PC-9 (cell line): ENCODE data around the gene ARMC2. TPM values are rescaled to one million over a fixed set of nuclear protein-coding genes. Genes with fewer than 3 reads are reported as not detected.
A peak's percentile ranks its signal among the peaks of the same experiment; 100 is the strongest.

ENCODE experiments used
- BruUV-seq: library from RNA; stranded (reverse); fragments of 400-500 nt; replicated peaks from 2 replicates; lab custom pipeline; 2021; lab: Mats Ljungman, UMichigan
- CTCF ChIA-PET: fragments of 300-600 bp; sonication (Branson Sonifier 250); formaldehyde crosslinking; loops from one replicate; lab custom pipeline; 2022; ENCODE audit warnings: antibody characterized with exemption; lab: Charles Lee
- POLR2A ChIA-PET: fragments of 300-600 bp; sonication (Branson Sonifier 250); formaldehyde crosslinking; loops from one replicate; lab custom pipeline; 2022; ENCODE audit warnings: antibody characterized with exemption; ENCODE audit not compliant: unreplicated experiment; lab: Charles Lee
- DNase-seq, 2 experiments: peaks; one replicate each; pipeline versions ENCODE4 v3.0.0 to v3.0.0-alpha.2; 2015 to 2022; ENCODE audit warnings: mixed read lengths in 1 of 2
- H2AFZ ChIP-seq: fragments of 200-600 bp; sonication (generic); 2 replicates; pipeline ENCODE4 v1.8.1; 2017; ENCODE audit warnings: antibody characterized with exemption
- H3F3A ChIP-seq: fragments of 200-600 bp; sonication (generic); 2 replicates; pipeline ENCODE4 v1.8.1; 2017; ENCODE audit warnings: antibody characterized with exemption, mild to moderate bottlenecking, low read depth; ENCODE audit not compliant: insufficient read depth
- H3K27ac ChIP-seq: fragments of 200-600 bp; sonication (generic); 2 replicates; pipeline ENCODE4 v1.6.1; 2016; ENCODE audit warnings: mixed run types
- H3K27me3 ChIP-seq: fragments of 200-600 bp; sonication (generic); 2 replicates; pipeline ENCODE4 v1.6.1; 2016; ENCODE audit warnings: low read depth, mixed run types; ENCODE audit not compliant: insufficient read depth
- H3K36me3 ChIP-seq: fragments of 200-600 bp; sonication (generic); 2 replicates; pipeline ENCODE4 v1.6.1; 2016; ENCODE audit warnings: low read depth, mixed run types
- H3K4me1 ChIP-seq: fragments of 200-600 bp; sonication (generic); replicated peaks from 2 replicates; pipeline ENCODE4 v1.6.1; 2016; ENCODE audit warnings: mixed run types; ENCODE audit not compliant: insufficient read depth
- H3K4me2 ChIP-seq: fragments of 200-600 bp; sonication (generic); 2 replicates; pipeline ENCODE4 v1.6.1; 2017; ENCODE audit warnings: mixed run types
- H3K4me3 ChIP-seq: fragments of 200-600 bp; sonication (generic); 2 replicates; pipeline ENCODE4 v1.6.1; 2016; ENCODE audit warnings: mixed run types
- H3K79me2 ChIP-seq: fragments of 200-600 bp; sonication (generic); 2 replicates; pipeline ENCODE4 v1.6.1; 2017; ENCODE audit warnings: low read depth, mixed run types
- H3K9me2 ChIP-seq: fragments of 200-600 bp; sonication (generic); 2 replicates; pipeline ENCODE4 v1.8.1; 2017; ENCODE audit warnings: mild to moderate bottlenecking; ENCODE audit not compliant: insufficient read depth
- H3K9me3 ChIP-seq: fragments of 200-600 bp; sonication (generic); 2 replicates; pipeline ENCODE4 v1.8.1; 2016; ENCODE audit warnings: low read depth; ENCODE audit not compliant: insufficient read depth
- H4K20me1 ChIP-seq: fragments of 200-600 bp; sonication (generic); 2 replicates; pipeline ENCODE4 v1.8.1; 2017; ENCODE audit not compliant: insufficient read depth
- EZH2 ChIP-seq: fragments of 200-600 bp; sonication (generic); IDR thresholded peaks from 2 replicates; pipeline ENCODE4 v1.8.0; 2017; ENCODE audit warnings: antibody characterized with exemption, low read depth
- intact Hi-C: fragments of 100-400 bp; cut with micrococcal nuclease; formaldehyde crosslinking; loops from one replicate; pipeline ENCODE4 v1.10.0; 2022; ENCODE audit not compliant: unreplicated experiment
- total RNA-seq: library from RNA; stranded (reverse); gene quantifications from 2 replicates; pipeline ENCODE4 v1.2.3, GENCODE V29; 2021
- TF ChIP-seq, protein P1 (sequence below): fragments of 200-600 bp; sonication (generic); conservative IDR thresholded peaks from 2 replicates; pipeline ENCODE4 v1.6.1; 2017; ENCODE audit warnings: mixed run types, antibody characterized with exemption, mild to moderate bottlenecking, moderate library complexity

The ARMC2 gene
- total RNA-seq, 1 experiment from 2014 or later = 15.5 TPM

GRCh38 chr6:109002882-109003281 is 154.7 kb downstream of the ARMC2 start:
- POLR2A ChIA-PET = no interaction called here
- Histone ChIP-seq H3K79me2 (peaks cover 13% of the 10 kb centered on the region; the same call in 1 of the 2 replicates), H4K20me1 (no peaks in the 10 kb centered on the region), H3F3A (no peaks in the 10 kb centered on the region), H3K4me3 (no peak overlapping the region), H3K4me1 (peaks cover 9% of the 10 kb centered on the region), H3K27ac (no peak overlapping the region), H3K36me3 (no peaks in the 10 kb centered on the region; the same call in 1 of the 2 replicates), H3K27me3 (no peaks in the 10 kb centered on the region), H3K9me3 (no peaks in the 10 kb centered on the region), H3K9me2 (no peaks in the 10 kb centered on the region), H3K4me2 (no peak overlapping the region), H2AFZ (no peak overlapping the region)
- CTCF ChIA-PET = no interaction called here
- intact Hi-C loops = no loop called here
- no peak for TF ChIP-seq EZH2
- TF ChIP-seq, protein P1, sequence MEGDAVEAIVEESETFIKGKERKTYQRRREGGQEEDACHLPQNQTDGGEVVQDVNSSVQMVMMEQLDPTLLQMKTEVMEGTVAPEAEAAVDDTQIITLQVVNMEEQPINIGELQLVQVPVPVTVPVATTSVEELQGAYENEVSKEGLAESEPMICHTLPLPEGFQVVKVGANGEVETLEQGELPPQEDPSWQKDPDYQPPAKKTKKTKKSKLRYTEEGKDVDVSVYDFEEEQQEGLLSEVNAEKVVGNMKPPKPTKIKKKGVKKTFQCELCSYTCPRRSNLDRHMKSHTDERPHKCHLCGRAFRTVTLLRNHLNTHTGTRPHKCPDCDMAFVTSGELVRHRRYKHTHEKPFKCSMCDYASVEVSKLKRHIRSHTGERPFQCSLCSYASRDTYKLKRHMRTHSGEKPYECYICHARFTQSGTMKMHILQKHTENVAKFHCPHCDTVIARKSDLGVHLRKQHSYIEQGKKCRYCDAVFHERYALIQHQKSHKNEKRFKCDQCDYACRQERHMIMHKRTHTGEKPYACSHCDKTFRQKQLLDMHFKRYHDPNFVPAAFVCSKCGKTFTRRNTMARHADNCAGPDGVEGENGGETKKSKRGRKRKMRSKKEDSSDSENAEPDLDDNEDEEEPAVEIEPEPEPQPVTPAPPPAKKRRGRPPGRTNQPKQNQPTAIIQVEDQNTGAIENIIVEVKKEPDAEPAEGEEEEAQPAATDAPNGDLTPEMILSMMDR = no peak
- DNase-seq = no peak
- no TSS peak for BruUV-seq

GRCh38 chr6:109006818-109007217 is 158.6 kb downstream of the ARMC2 start:
- Histone ChIP-seq H3K79me2 (peaks cover 21% of the 10 kb centered on the region; the same call in 1 of the 2 replicates), H3K27me3 (no peaks in the 10 kb centered on the region), H3F3A (no peaks in the 10 kb centered on the region), H4K20me1 (no peaks in the 10 kb centered on the region), H3K4me2 (peak overlapping the region; percentile 79; the same call in 1 of the 2 replicates), H3K4me3 (no peak overlapping the region), H3K9me2 (no peaks in the 10 kb centered on the region), H3K9me3 (no peaks in the 10 kb centered on the region), H3K27ac (no peak overlapping the region), H3K36me3 (no peaks in the 10 kb centered on the region), H3K4me1 (peaks cover 31% of the 10 kb centered on the region), H2AFZ (no peak overlapping the region)
- ChIA-PET POLR2A (no interaction called here), CTCF (interaction anchor here (0.6 kb wide), 1 partner anchor 385 kb away, joined by 8 read pairs; no protein-coding TSS in a partner anchor)
- DNase-seq = no peak
- BruUV-seq = no TSS peak
- no peak for TF ChIP-seq EZH2
- TF ChIP-seq, protein P1 = no peak
- intact Hi-C loops = no loop called here

GRCh38 chr6:109007521-109007920 is 159.3 kb downstream of the ARMC2 start:
- H3K4me3 ChIP-seq = no peak overlapping the region
- BruUV-seq = no TSS peak
- no peak for TF ChIP-seq EZH2
- TF ChIP-seq, protein P1 = no peak
- H3K4me1 ChIP-seq = peaks cover 31% of the 10 kb centered on the region
- intact Hi-C loops = no loop called here
- no peaks in the 10 kb centered on the region for H3K27me3 ChIP-seq
- H4K20me1 ChIP-seq = no peaks in the 10 kb centered on the region
- ChIA-PET CTCF (interaction anchor here (0.6 kb wide), 1 partner anchor 385 kb away, joined by 8 read pairs; no protein-coding TSS in a partner anchor), POLR2A (no interaction called here)
- H3K4me2 ChIP-seq = peak overlapping the region; percentile 79
- no peak for DNase-seq
- no peaks in the 10 kb centered on the region for H3K36me3 ChIP-seq
- H3F3A ChIP-seq = no peaks in the 10 kb centered on the region
- no peaks in the 10 kb centered on the region for H3K9me3 ChIP-seq
- H2AFZ ChIP-seq = no peak overlapping the region
- H3K9me2 ChIP-seq = no peaks in the 10 kb centered on the region
- peaks cover 21% of the 10 kb centered on the region; the same call in 1 of the 2 replicates for H3K79me2 ChIP-seq
- no peak overlapping the region for H3K27ac ChIP-seq
